ENCODE results near the gene PLVAP.

GRCh38 chr19:17406046-17406886 is 29.1 kb upstream of the PLVAP start:
- TF ChIP-seq, protein P1, sequence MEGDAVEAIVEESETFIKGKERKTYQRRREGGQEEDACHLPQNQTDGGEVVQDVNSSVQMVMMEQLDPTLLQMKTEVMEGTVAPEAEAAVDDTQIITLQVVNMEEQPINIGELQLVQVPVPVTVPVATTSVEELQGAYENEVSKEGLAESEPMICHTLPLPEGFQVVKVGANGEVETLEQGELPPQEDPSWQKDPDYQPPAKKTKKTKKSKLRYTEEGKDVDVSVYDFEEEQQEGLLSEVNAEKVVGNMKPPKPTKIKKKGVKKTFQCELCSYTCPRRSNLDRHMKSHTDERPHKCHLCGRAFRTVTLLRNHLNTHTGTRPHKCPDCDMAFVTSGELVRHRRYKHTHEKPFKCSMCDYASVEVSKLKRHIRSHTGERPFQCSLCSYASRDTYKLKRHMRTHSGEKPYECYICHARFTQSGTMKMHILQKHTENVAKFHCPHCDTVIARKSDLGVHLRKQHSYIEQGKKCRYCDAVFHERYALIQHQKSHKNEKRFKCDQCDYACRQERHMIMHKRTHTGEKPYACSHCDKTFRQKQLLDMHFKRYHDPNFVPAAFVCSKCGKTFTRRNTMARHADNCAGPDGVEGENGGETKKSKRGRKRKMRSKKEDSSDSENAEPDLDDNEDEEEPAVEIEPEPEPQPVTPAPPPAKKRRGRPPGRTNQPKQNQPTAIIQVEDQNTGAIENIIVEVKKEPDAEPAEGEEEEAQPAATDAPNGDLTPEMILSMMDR (IDR thresholded peaks at IDR 0.05; ENCODE audit: insufficient read depth, low read depth, low read length), result no peak
- no peak for TF ChIP-seq EZH2 (IDR thresholded peaks at IDR 0.05; ENCODE audit: insufficient read depth, low read length)
